ENCODE results near the gene DCDC2C. TPM values are rescaled to one million over a fixed set of nuclear protein-coding genes. Genes with fewer than 3 reads are reported as not detected.

Gene DCDC2C
- total and polyA plus RNA-seq, 2 experiments from 2014 or later = 0.45 TPM; not detected in 1

- TF ChIP-seq REST (IDR thresholded peaks at IDR 0.05; ENCODE audit: unreplicated experiment) = no peak
- no peak for TF ChIP-seq POLR2AphosphoS5 (IDR thresholded peaks at IDR 0.05; ENCODE audit: low read depth)
- no peak for TF ChIP-seq JUNB (IDR thresholded peaks at IDR 0.05; ENCODE audit: unreplicated experiment)
- TF ChIP-seq ETS1 (IDR thresholded peaks at IDR 0.05) = no peak
- no peak for TF ChIP-seq CTCF (conservative IDR thresholded peaks at IDR 0.05; ENCODE audit: low read depth in 2 of 2)
- no peak for TF ChIP-seq ZNF331 (CRISPR knock-in tag; IDR thresholded peaks at IDR 0.05; ENCODE audit: low read depth)
- no peak for TF ChIP-seq NANOG (IDR thresholded peaks at IDR 0.05; ENCODE audit: borderline replicate concordance)
- TF ChIP-seq STAT1 (IDR thresholded peaks at IDR 0.05; ENCODE audit: unreplicated experiment) = no peak
These were observed 43.8 kb downstream of the DCDC2C start (continued) for GRCh38 chr2:3747032-3747654.

- Histone ChIP-seq H4K20me1 (replicated peaks; ENCODE audit: insufficient read depth) (no peaks in the 10 kb centered on the region), H3K79me2 (replicated peaks; ENCODE audit: insufficient read depth) (no peaks in the 10 kb centered on the region), H3K4me3 (no peak overlapping the region), H3K36me3 (ENCODE audit: insufficient read depth) (no peaks in the 10 kb centered on the region; the same call in 1 of the 2 replicates), H3K9me2 (ENCODE audit: insufficient read depth) (no peaks in the 10 kb centered on the region), H3K4me1 (ENCODE audit: insufficient read depth) (no peaks in the 10 kb centered on the region), H3F3A (replicated peaks; ENCODE audit: low read depth) (no peaks in the 10 kb centered on the region), H3K4me2 (no peak overlapping the region), H2AFZ (no peak overlapping the region), H3K27me3 (ENCODE audit: insufficient read depth) (no peaks in the 10 kb centered on the region), H3K27ac (ENCODE audit: low read depth) (no peak overlapping the region)
- peaks cover 79% of the 10 kb centered on the region for H3K9me3 Mint-ChIP-seq
- peaks cover 3% of the 10 kb centered on the region for H3K27me3 Mint-ChIP-seq (ENCODE audit: insufficient read depth, low read depth, poor library complexity)
- no peak overlapping the region for H3K4me3 Mint-ChIP-seq
- DNase-seq (ENCODE audit: low spot score) (no peak), ATAC-seq (no peak)
- no peaks in the 10 kb centered on the region for H3K4me1 Mint-ChIP-seq
- peaks cover 26% of the 10 kb centered on the region for H3K36me3 Mint-ChIP-seq (ENCODE audit: low read depth)
- H3K27ac Mint-ChIP-seq = no peak overlapping the region
- TF ChIP-seq EZH2phosphoT487 (IDR thresholded peaks at IDR 0.05; ENCODE audit: unreplicated experiment) (no peak), POLR2AphosphoS5 (IDR thresholded peaks at IDR 0.05; ENCODE audit: low read depth) (no peak), ETS1 (IDR thresholded peaks at IDR 0.05) (no peak), CREB1 (CRISPR knock-in tag; IDR thresholded peaks at IDR 0.05; ENCODE audit: low read depth) (no peak), ZNF462 (CRISPR knock-in tag; IDR thresholded peaks at IDR 0.05) (no peak)
These were observed 44.5 kb downstream of the DCDC2C start for GRCh38 chr2:3747826-3748225.

All from GM23338 (cell line).